HG03175 (cell line): ENCODE data around the gene RNF141.

Experiments used
- ATAC-seq: cut with Tn5 transposase; IDR thresholded peaks from one replicate; pipeline ENCODE4 v1.9.1; 2021; ENCODE audit warnings: mild to moderate bottlenecking, moderate library complexity; ENCODE audit not compliant: unreplicated experiment

RNF141 gene, protein sequence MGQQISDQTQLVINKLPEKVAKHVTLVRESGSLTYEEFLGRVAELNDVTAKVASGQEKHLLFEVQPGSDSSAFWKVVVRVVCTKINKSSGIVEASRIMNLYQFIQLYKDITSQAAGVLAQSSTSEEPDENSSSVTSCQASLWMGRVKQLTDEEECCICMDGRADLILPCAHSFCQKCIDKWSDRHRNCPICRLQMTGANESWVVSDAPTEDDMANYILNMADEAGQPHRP

GRCh38 chr11:10540915-10541560, at the start of gene RNF141:
Gene RNF141, minus strand, starts transcription at chr11:10541187. Its CDS starts 7,029 bp downstream, at chr11:10534158.
- peak; percentile 96 for ATAC-seq

DNA sequence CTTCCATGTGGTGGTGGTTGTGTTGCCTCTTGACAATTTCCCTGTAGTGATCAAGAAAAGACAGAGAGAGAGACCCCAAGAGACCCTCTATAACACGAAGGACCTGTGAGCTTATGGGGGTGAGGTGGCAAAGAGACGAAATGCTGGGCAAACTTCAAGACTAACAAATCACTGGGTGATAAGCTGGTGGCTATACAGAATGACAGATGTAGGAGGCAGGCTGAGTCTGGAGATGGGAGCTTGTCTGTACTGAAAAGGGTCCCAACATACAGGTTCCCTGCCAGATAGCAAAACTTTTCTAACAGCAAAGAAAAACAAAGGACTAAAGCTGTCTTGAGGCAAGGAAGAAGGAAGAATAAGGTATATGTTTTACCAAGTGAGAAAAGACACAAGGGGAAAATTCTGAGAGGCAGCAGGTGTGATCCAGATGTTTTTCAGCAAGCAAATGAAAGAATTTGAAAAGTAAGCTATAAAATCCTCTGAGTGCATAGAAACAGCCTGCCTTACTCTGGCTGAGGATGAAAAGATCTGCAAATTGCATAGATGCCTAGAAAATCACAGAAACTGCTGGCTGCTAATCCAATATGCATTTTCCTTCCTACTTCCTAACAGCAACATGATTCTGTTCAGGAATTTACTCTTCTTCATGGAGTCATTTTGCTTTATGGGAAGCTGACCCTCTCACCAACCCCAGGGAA, 49.4 kb upstream of the RNF141 start:
- ATAC-seq: no peak

DNA sequence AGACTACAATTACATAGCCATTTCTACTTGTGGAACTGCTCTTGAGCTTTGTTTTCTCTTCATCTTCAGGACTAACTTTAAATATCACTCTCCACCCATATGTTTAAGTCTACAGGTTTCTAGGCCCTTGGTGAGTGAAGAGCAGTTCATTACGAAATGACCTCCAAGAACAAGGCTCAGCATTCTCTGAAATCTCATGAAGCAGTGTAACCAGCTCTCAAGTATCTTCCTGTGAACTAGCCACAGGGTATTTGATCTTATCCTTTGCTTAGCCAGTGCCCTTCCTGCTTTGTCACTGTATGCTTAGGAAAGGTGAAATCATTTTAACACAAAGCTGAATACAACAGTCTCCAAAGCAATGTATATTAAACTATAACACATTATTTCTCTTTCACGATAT, 47.9 kb upstream of the RNF141 start:
- no peak for ATAC-seq

GRCh38 chr11:10587995-10588394, 47.0 kb upstream of the RNF141 start:
- ATAC-seq: no peak

DNA sequence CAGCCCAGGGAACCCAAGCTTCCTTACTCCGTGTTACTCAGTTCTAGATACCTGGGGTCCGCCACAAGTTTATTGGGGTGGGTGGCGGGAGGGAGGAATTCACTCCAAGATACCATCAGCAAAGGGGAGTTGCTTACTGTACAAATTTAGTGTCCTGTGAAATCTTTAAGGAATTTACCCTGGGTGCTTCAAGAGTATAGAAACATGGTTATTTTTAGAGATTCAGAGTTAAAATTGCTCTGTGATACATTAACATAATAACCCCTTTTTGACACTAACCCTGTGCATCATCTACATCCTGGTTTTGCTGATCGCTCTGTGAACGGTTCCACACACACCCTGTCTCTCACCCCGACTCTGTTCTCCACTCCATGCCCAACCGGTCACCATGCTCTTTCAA, 46.4 kb upstream of the RNF141 start:
- ATAC-seq: no peak

- ATAC-seq: no peak
Observed at GRCh38 chr11:10584071-10584501, 43.1 kb upstream of the RNF141 start.

GRCh38 chr11:10581481-10582019, 40.6 kb upstream of the RNF141 start:
- ATAC-seq: no peak

DNA sequence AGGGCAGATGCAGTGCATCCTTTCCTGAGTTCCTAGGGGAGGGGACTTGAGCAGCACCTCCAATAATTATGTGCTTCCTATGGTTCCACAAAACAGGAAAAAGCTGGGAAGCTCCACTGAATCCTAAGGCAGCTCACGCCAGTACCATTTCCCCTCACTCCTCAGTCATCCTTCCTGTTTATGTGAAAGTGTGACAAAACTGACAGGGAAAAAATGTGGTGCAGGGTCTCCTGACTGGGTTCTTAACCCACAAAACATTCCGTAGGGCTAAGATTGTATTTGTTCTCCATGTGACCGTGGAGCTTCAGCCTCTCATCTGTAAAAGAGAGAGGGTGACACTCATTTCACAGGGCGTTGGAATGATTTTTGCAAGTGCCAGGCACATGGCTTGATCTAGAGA, 39.6 kb upstream of the RNF141 start:
- no peak for ATAC-seq

GRCh38 chr11:10579700-10580099, 38.7 kb upstream of the RNF141 start:
- no peak for ATAC-seq

GRCh38 chr11:10576035-10576398, 35.0 kb upstream of the RNF141 start:
- no peak for ATAC-seq

DNA sequence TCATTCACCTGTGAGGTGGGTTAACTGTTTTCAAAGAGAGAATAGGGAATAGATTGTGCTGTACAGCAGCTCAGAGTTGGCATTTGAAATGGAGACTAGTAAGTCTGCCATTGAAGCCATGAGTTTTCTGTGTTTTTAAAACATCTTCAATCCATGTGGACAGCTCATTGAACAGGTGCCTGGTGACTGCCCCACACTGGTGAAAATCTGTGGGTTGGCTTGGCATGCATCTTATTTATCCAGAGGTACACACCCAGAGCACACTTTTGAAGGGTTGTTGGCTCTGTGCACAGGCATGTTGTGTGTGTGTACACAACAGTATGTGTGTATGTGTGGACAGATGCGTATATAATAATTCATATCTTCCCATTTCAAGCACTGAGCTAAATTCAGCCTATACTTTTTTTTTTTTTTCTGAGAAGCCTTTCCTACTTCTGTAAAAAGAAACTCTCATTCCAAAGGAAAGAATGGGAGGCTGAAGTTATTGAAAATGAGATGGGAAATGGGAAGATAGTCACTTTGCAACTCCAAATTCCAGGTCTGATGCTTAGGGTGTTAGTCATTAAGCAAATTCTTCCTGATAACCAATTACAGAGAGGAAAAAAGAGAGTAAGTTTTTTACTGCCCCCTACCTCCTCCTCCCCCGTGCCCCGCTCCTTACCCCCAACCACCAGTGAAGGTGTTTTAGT, 34.5 kb upstream of the RNF141 start:
- no peak for ATAC-seq

DNA sequence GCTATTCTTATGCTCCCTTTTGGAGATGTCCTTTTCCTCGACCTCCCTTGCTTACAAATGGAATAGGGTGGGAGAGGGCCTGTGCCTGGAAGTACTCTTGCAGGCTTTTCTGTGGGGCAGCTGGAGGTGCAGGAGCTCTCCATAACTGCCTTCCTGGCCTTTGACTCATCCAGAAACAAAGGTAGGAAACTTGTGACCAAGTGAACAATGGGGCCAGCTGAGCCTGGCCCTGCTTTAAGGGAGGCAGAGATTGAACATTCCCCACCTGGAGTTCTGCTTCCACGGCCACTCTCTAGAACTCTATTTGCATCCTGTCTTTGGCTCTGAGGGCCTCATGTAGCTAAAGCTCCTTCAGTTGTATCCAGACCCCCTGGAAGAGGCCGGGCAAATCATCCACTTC, 32.6 kb upstream of the RNF141 start:
- no peak for ATAC-seq

DNA sequence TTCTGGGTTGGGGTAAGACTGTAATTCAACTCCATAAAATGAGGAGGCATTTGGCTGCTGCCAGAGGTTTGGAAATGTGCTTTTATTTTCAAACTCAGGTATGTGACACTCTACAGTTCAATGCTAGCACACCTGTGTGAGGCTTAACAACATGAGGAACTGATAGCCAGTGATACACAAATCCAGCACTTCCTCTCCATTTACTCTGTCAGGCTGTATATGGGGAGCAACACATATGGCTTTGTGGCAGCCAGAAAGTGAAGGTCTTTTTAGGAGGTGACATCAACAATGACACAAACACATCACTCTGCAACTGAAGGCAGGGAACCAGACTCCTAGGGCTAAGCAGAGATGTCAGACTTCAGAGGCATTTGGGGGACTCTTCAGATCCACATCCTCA, 32.0 kb upstream of the RNF141 start:
- ATAC-seq: no peak

DNA sequence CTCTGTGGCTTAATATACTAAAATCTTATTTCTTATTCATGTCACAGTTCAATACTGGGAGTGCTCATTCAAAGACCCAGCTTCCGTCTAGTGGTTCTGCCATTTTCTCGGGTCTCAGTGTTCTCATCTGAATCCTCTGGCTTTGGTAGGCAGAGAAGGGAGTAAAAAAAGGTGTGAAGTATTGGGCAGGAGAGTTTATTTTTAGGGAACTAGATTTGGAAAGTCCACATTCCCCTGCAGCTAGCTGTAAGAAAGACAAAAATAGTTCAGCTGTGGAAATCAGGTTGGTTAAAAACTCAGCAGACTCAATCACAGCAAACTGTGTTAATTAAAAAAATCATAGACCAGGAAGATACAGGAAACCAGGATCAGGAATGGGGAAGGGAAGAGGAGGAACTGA, 31.5 kb upstream of the RNF141 start:
- no peak for ATAC-seq

- no peak for ATAC-seq
Observed at GRCh38 chr11:10568486-10568941, 27.5 kb upstream of the RNF141 start, which contains the start of gene LYVE1. Gene LYVE1, minus strand, starts transcription at chr11:10568665. Its CDS starts 133 bp downstream, at chr11:10568532.

DNA sequence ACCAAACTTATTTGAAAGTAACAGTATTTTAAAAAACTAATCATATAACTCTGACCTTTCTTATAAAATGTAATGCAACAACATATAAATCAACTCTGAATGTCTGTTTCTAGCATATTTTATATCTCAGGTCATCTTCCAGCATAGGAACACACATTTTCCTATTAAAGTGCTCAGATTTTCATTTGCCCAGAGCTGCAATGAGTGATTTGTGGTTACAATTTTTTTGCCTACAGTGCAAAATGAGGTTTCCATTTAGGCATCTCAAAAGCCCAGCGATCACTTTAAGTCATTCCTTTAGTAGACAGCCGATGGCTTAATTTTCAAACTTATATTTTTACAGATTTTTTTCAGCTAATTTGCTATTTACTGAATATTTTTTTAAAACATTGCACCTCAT, 26.5 kb upstream of the RNF141 start:
- ATAC-seq: no peak

GRCh38 chr11:10566257-10566957, 25.4 kb upstream of the RNF141 start:
- ATAC-seq: no peak

DNA sequence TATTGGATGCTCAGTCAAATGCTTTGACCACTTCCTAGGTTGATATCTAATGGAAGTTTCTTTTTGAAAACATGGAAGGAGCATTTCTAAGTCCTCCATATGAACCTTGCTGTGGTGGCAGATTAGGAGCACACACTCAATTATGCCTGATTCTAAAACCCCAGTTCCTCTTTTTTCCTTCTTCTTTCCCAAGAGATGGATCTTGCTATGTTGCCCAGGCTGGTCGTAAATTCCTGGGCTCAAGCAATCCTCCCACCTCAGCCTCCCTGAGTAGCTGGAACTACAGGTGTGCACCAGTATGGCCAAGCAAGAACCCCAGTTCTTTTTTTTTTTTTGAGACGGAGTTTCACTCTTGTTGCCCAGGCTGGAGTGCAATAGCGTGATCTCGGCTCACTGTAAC, 24.5 kb upstream of the RNF141 start:
- ATAC-seq: no peak

DNA sequence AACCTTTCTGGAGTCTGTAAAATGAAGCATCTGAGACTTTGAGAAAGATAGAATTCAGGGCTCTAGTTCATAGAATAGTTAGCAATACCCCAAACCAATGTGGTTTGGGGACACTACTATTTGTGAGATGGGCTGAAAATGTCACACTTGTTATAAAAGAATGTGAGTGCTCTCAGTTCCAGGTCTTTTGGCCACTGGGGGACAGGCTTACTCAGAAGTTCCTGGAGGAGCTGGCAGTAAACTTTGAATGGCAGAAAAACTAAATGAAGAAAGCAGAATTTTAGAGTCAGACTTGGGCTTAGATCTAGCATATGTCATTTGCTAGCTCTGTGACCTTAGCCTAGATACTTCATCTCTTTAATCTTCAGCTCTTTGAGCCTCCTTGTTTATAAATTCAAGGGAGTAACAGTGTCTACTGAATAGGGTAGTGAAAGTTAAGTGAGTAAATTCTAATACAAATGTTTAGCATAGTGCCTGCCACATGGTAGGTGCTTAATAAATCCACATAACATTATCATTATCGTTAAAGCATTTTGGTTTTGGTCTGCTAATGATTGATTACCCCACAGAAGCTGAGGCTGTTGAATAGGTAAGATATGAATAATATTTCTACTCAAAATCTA, 23.8 kb upstream of the RNF141 start:
- no peak for ATAC-seq

- no peak for ATAC-seq
Observed at GRCh38 chr11:10564030-10564429, 23.0 kb upstream of the RNF141 start.
